H1 (cell line): ENCODE data around the gene HIVEP3. TPM values are rescaled to one million over a fixed set of nuclear protein-coding genes. Genes with fewer than 3 reads are reported as not detected.

Experiments used
- ATF2 ChIP-seq: IDR thresholded peaks from 2 replicates; pipeline ENCODE4 v1.6.1; 2012; ENCODE audit warnings: low read length, inconsistent platforms
- BACH1 ChIP-seq: IDR thresholded peaks from 2 replicates; pipeline ENCODE4 v1.6.1; 2012; ENCODE audit warnings: low read length, improper control_type of control experiment
- BCL11A ChIP-seq, 2 experiments: IDR thresholded peaks; one replicate each; pipeline ENCODE4 v1.6.1; 2011; ENCODE audit warnings: low read depth in 2 of 2, low read length in 2 of 2, mild to moderate bottlenecking in 2 of 2
- CBX8 ChIP-seq: fragments of 300-800, 300-1000 bp; sonication (generic); IDR thresholded peaks from 2 replicates; pipeline ENCODE4 v1.7.1; 2016; ENCODE audit warnings: low read depth, low read length, borderline replicate concordance
- CEBPB ChIP-seq: IDR thresholded peaks from 2 replicates; pipeline ENCODE4 v1.6.1; 2012; ENCODE audit warnings: low read depth, low read length
- EP300 ChIP-seq, 2 experiments: IDR thresholded peaks; 1 replicate in 1 of 2; 2 replicates in 1 of 2; pipeline ENCODE4 v1.6.1; 2011 to 2012; ENCODE audit warnings: low read depth in 2 of 2, low read length in 2 of 2, mild to moderate bottlenecking in 2 of 2, borderline replicate concordance in 1 of 2, inconsistent platforms in 1 of 2, moderate library complexity in 1 of 2
- FOSL1 ChIP-seq: IDR thresholded peaks from 2 replicates; pipeline ENCODE4 v1.6.1; 2011; ENCODE audit warnings: mild to moderate bottlenecking, low read depth, low read length, moderate library complexity; ENCODE audit not compliant: insufficient read depth
- GABPA ChIP-seq: IDR thresholded peaks from 2 replicates; pipeline ENCODE4 v1.6.1; 2011; ENCODE audit warnings: mild to moderate bottlenecking, low read length, moderate library complexity, borderline replicate concordance; ENCODE audit not compliant: insufficient read depth
- HDAC6 ChIP-seq: IDR thresholded peaks from one replicate; pipeline ENCODE4 v1.7.1; 2012; ENCODE audit warnings: low read depth, mild to moderate bottlenecking, inconsistent platforms, low read length, moderate library complexity
- JUN ChIP-seq: IDR thresholded peaks from 2 replicates; pipeline ENCODE4 v1.6.1; 2011; ENCODE audit warnings: low read depth, mild to moderate bottlenecking, improper control_type of control experiment, low read length
- JUND ChIP-seq: IDR thresholded peaks from 2 replicates; pipeline ENCODE4 v1.6.1; 2011; ENCODE audit warnings: mild to moderate bottlenecking, improper control_type of control experiment, low read length
- KDM5A ChIP-seq: fragments of 200-600 bp; IDR thresholded peaks from 2 replicates; pipeline ENCODE4 v1.7.1; 2012; ENCODE audit warnings: mild to moderate bottlenecking, low read length, inconsistent platforms, mixed read lengths
- RAD21 ChIP-seq, 2 experiments: IDR thresholded peaks in 1 of 2; conservative IDR thresholded peaks in 1 of 2; 2 replicates each; pipeline ENCODE4 v1.6.1; 2011; ENCODE audit warnings: low read depth in 2 of 2, low read length in 2 of 2, improper control_type of control experiment in 1 of 2, inconsistent platforms in 1 of 2, mild to moderate bottlenecking in 1 of 2, moderate library complexity in 1 of 2
- RNF2 ChIP-seq: fragments of 200-900, 300-1000 bp; sonication (generic); IDR thresholded peaks from 2 replicates; pipeline ENCODE4 v1.7.1; 2016; ENCODE audit warnings: borderline replicate concordance, low read depth, mild to moderate bottlenecking, antibody characterized with exemption, low read length; ENCODE audit not compliant: poor library complexity, severe bottlenecking; ENCODE audit errors: missing control alignments
- SAP30 ChIP-seq: fragments of 300-600 bp; sonication (generic); IDR thresholded peaks from 2 replicates; pipeline ENCODE4 v1.7.1; 2012; ENCODE audit warnings: low read length, moderate library complexity, mild to moderate bottlenecking, inconsistent platforms; ENCODE audit not compliant: insufficient read depth, insufficient replicate concordance
- SIN3A ChIP-seq, 2 experiments: IDR thresholded peaks in 1 of 2; conservative IDR thresholded peaks in 1 of 2; 2 replicates each; pipeline ENCODE4 v1.6.1; 2011 to 2012; ENCODE audit warnings: low read length in 2 of 2, improper control_type of control experiment in 1 of 2, low read depth in 1 of 2, mild to moderate bottlenecking in 1 of 2
- SP2 ChIP-seq: IDR thresholded peaks from 2 replicates; pipeline ENCODE4 v1.6.1; 2012; ENCODE audit warnings: mild to moderate bottlenecking, low read length, inconsistent platforms
- TBP ChIP-seq: IDR thresholded peaks from 2 replicates; pipeline ENCODE4 v1.6.1; 2011; ENCODE audit warnings: low read depth, low read length, improper control_type of control experiment
- TCF12 ChIP-seq: IDR thresholded peaks from 2 replicates; pipeline ENCODE4 v1.6.1; 2011; ENCODE audit warnings: low read depth, mild to moderate bottlenecking, low read length
- YY1 ChIP-seq: IDR thresholded peaks from 2 replicates; pipeline ENCODE4 v1.6.1; 2011; ENCODE audit warnings: low read depth, mild to moderate bottlenecking, low read length
- polyA plus RNA-seq, 7 experiments: library from polyadenylated mRNA; depleted of rRNA in 3 of 7; stranded (reverse) in 5 of 7; unstranded in 2 of 7; fragments of >200 nt in 5 of 7; fragments of 200-250 nt in 2 of 7; gene quantifications; 1 replicate in 5 of 7; 2 replicates in 1 of 7; 4 replicates in 1 of 7; pipeline versions ENCODE4 v1.2.1 to v1.2.3, GENCODE V29; 2011 to 2013; ENCODE audit warnings: missing spikeins in 2 of 7, mixed read lengths in 2 of 7
- total RNA-seq: library from RNA; stranded (reverse); fragmentation: NEBNext Ultra II Directional; extraction: Animal tissue kit (Norgen Biotek cat#: 25700); gene quantifications from 2 replicates; pipeline ENCODE4 v1.2.1, GENCODE V29; 2021

HIVEP3 gene
- total and polyA plus RNA-seq, 2 of the 8 experiments (the other 6 are each of a cell fraction or from before 2014, with no cell fraction given), result 0.24 to 0.69 TPM

GRCh38 chr1:41516168-41517061 is 402.3 kb downstream of the HIVEP3 start (continued):
- TF ChIP-seq YY1 (peak; percentile 56; the same call in 1 of the 2 replicates), FOSL1 (0 out of 2 replicates have a peak, but pooled peaks have one; percentile 9), BCL11A (IDR thresholded peaks at IDR 0.05; ENCODE audit: low read depth in 2 of 2, low read length in 2 of 2) (no peak), SIN3A (conservative IDR thresholded peaks at IDR 0.05 in 1 of 2, IDR thresholded peaks at IDR 0.05 in 1 of 2; ENCODE audit: low read depth in 1 of 2, low read length in 2 of 2) (0 out of 4 replicates have a peak, but pooled peaks of 1 of the 2 experiments have one; percentile 47), TBP (peak; percentile 36; the same call in 1 of the 2 replicates), SAP30 (no peak), CBX8 (no peak), RNF2 (no peak), HDAC6 (no peak), BACH1 (peak; percentile 71), GABPA (peak; percentile 66; the same call in 1 of the 2 replicates), CEBPB (no peak), RAD21 (IDR thresholded peaks at IDR 0.05 in 1 of 2, conservative IDR thresholded peaks at IDR 0.05 in 1 of 2; ENCODE audit: low read depth in 2 of 2, low read length in 2 of 2) (peak; percentile 73 to 77), SP2 (no peak), JUN (no peak), JUND (no peak), EP300 (IDR thresholded peaks at IDR 0.05; ENCODE audit: borderline replicate concordance in 1 of 2, low read depth in 2 of 2, low read length in 2 of 2) (no peak), TCF12 (no peak), KDM5A (no peak), ATF2 (no peak)
